ENCODE measurements around the gene EGLN3.

EGLN3 gene

DNA sequence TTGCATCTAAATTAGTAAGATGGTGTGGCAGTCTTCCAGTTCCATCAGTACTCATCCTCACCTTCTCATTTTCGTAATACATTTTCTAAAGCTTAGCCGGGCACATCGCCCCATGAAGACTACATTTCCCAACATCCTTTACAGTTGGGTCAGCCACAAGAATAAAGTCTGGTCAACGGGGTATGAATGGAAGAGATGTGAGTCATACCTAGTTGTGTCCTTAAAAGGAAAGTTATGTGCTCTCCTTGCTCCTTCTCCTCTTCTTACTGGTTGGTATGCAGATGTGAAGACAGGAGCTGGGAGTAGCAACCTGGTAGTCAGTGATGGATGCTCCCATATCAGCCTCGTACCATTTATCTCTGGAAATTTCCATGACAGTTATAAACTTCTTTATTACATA lies 35.9 kb upstream of the EGLN3 start:
- TF ChIP-seq, protein P1, sequence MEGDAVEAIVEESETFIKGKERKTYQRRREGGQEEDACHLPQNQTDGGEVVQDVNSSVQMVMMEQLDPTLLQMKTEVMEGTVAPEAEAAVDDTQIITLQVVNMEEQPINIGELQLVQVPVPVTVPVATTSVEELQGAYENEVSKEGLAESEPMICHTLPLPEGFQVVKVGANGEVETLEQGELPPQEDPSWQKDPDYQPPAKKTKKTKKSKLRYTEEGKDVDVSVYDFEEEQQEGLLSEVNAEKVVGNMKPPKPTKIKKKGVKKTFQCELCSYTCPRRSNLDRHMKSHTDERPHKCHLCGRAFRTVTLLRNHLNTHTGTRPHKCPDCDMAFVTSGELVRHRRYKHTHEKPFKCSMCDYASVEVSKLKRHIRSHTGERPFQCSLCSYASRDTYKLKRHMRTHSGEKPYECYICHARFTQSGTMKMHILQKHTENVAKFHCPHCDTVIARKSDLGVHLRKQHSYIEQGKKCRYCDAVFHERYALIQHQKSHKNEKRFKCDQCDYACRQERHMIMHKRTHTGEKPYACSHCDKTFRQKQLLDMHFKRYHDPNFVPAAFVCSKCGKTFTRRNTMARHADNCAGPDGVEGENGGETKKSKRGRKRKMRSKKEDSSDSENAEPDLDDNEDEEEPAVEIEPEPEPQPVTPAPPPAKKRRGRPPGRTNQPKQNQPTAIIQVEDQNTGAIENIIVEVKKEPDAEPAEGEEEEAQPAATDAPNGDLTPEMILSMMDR (IDR thresholded peaks at IDR 0.05), result no peak
- no peaks in the 10 kb centered on the region for H3K9me3 ChIP-seq (ENCODE audit: control insufficient read depth, low read length)
- H3K27ac ChIP-seq, result no peak overlapping the region
- no peaks in the 10 kb centered on the region for H3K27me3 ChIP-seq (ENCODE audit: control insufficient read depth, insufficient read depth, low read length)
- H3K79me2 ChIP-seq, result no peaks in the 10 kb centered on the region
- no peak overlapping the region for H3K9ac ChIP-seq
- no peak overlapping the region for H3K4me3 ChIP-seq (ENCODE audit: low read depth, low read length)
- no peaks in the 10 kb centered on the region for H3K4me1 ChIP-seq
- no peak overlapping the region for H3K4me2 ChIP-seq (ENCODE audit: low read length)
- H2AFZ ChIP-seq, result no peak overlapping the region
- no peaks in the 10 kb centered on the region for H3K36me3 ChIP-seq (ENCODE audit: control insufficient read depth, insufficient read depth, low read length)

GRCh38 chr14:33985242-33985641 lies 34.4 kb upstream of the EGLN3 start:
- H3K4me3 ChIP-seq (ENCODE audit: low read depth, low read length), result no peak overlapping the region
- TF ChIP-seq, protein P1 (IDR thresholded peaks at IDR 0.05), result no peak

DNA sequence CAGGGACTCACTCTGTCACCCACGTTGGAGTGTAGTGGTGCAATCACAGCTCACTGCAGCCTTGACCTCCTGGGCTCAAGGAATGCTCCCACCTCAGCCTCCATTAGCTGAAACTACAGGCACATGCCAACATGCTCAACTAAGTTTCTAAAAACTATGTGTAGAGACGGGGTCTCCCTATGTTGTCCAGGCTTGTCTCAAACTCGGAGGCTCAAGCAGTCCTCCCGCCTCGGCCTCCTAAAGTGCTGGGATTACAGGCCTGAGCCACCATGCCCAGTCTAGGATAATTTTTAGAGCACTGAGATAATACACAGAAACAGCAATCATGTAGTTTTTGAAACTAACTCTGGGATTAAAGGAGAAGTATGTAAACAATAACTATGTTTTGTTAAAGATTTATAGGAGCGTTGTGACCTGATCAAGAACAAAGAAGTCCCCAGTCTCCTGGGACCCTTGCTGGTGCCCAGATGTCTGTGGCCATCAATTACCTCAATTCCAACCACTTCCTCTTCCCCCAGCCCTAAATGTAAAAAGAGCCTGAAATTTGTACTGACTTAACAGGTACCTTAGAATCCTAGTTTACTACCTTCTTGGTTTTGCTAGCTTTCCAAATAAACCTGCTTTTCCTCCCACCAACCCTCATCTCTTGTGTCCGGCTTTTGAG lies 28.9 kb upstream of the EGLN3 start:
- no peak overlapping the region for H3K27ac ChIP-seq
- no peaks in the 10 kb centered on the region for H3K79me2 ChIP-seq
- no peaks in the 10 kb centered on the region for H3K36me3 ChIP-seq (ENCODE audit: control insufficient read depth, insufficient read depth, low read length)
- H3K9ac ChIP-seq, result no peak overlapping the region
- H3K4me1 ChIP-seq, result no peaks in the 10 kb centered on the region
- no peak overlapping the region for H2AFZ ChIP-seq
- H3K9me3 ChIP-seq (ENCODE audit: control insufficient read depth, low read length), result no peaks in the 10 kb centered on the region
- no peak overlapping the region for H3K4me3 ChIP-seq (ENCODE audit: low read depth, low read length)
- TF ChIP-seq, protein P1 (IDR thresholded peaks at IDR 0.05), result no peak
- no peak overlapping the region for H3K4me2 ChIP-seq (ENCODE audit: low read length)
- no peaks in the 10 kb centered on the region for H3K27me3 ChIP-seq (ENCODE audit: control insufficient read depth, insufficient read depth, low read length)

More at GRCh38 chr14:33985242-33985641, 34.4 kb upstream of the EGLN3 start:
- Histone ChIP-seq H3K27ac (no peak overlapping the region), H3K27me3 (ENCODE audit: control insufficient read depth, insufficient read depth, low read length) (no peaks in the 10 kb centered on the region), H3K9me3 (ENCODE audit: control insufficient read depth, low read length) (no peaks in the 10 kb centered on the region), H3K79me2 (no peaks in the 10 kb centered on the region), H3K4me1 (no peaks in the 10 kb centered on the region), H3K36me3 (ENCODE audit: control insufficient read depth, insufficient read depth, low read length) (no peaks in the 10 kb centered on the region), H3K4me2 (ENCODE audit: low read length) (no peak overlapping the region), H3K9ac (no peak overlapping the region), H2AFZ (no peak overlapping the region)

GRCh38 chr14:33978892-33979612 lies 28.2 kb upstream of the EGLN3 start:
- no peak overlapping the region for H3K4me3 ChIP-seq (ENCODE audit: low read depth, low read length)
- TF ChIP-seq, protein P1 (IDR thresholded peaks at IDR 0.05), result no peak

More at GRCh38 chr14:33978892-33979612, 28.2 kb upstream of the EGLN3 start:
- no peaks in the 10 kb centered on the region for H3K4me1 ChIP-seq
- no peak overlapping the region for H3K9ac ChIP-seq
- H3K9me3 ChIP-seq (ENCODE audit: control insufficient read depth, low read length), result no peaks in the 10 kb centered on the region
- H3K27ac ChIP-seq, result no peak overlapping the region
- H2AFZ ChIP-seq, result no peak overlapping the region
- H3K4me2 ChIP-seq (ENCODE audit: low read length), result no peak overlapping the region
- H3K79me2 ChIP-seq, result no peaks in the 10 kb centered on the region
- no peaks in the 10 kb centered on the region for H3K27me3 ChIP-seq (ENCODE audit: control insufficient read depth, insufficient read depth, low read length)
- no peaks in the 10 kb centered on the region for H3K36me3 ChIP-seq (ENCODE audit: control insufficient read depth, insufficient read depth, low read length)
